HepG2 (cell line): ENCODE results near the gene CCDC85C. TPM values are rescaled to one million over a fixed set of nuclear protein-coding genes. Genes with fewer than 3 reads are reported as not detected.

Experiments
- ATAC-seq: fragments of 200-7000 bp; cut with Tn5 transposase; 3 replicates; pipeline ENCODE4 v1.9.1; 2020; ENCODE audit warnings: mild to moderate bottlenecking, moderate library complexity
- BruUV-seq: library from RNA; stranded (reverse); fragments of 400-500 nt; replicated peaks from 2 replicates; lab custom pipeline; 2021; lab: Mats Ljungman, UMichigan
- CTCF ChIA-PET: fragments of 300-600 bp; formaldehyde crosslinking; extraction: SDS; loops from one replicate; lab custom pipeline; 2021; ENCODE audit warnings: low total read pairs, inconsistent platforms, low intra/inter-chr PET ratio; lab: Yijun Ruan, JAX
- POLR2A ChIA-PET: fragments of 350-600 bp; sonication (Branson Sonifier 250); formaldehyde crosslinking; loops from one replicate; lab custom pipeline; 2020; ENCODE audit warnings: antibody characterized with exemption, inconsistent platforms; lab: Yijun Ruan, JAX
- DNase-seq: peaks from one replicate; pipeline ENCODE4 v3.0.0-alpha.2; 2015; ENCODE audit warnings: low spot score
- FAIRE-seq: peaks from 3 replicates; lab custom pipeline; 2011; peaks lifted over from hg19 to GRCh38; lab: Jason Lieb, UNC
- H2AFZ ChIP-seq: one replicate; pipeline ENCODE4 v1.6.1; 2011; ENCODE audit warnings: low read length, inconsistent platforms
- H3K27ac ChIP-seq: fragments of 300-600 bp; 3 replicates; pipeline ENCODE4 v1.8.0; 2011; ENCODE audit warnings: mixed run types, mild to moderate bottlenecking, mixed read lengths, low read length, inconsistent platforms; ENCODE audit not compliant: insufficient read depth; ENCODE audit errors: extremely low read length
- H3K27me3 ChIP-seq, 2 experiments: fragments of 200-600 bp in 1 of 2; 2 replicates in 1 of 2; 3 replicates in 1 of 2; pipeline versions ENCODE4 v1.6.0 to v1.8.0; 2011; ENCODE audit warnings: low read length in 2 of 2, mild to moderate bottlenecking in 2 of 2, moderate library complexity in 2 of 2, inconsistent platforms in 1 of 2; ENCODE audit not compliant: insufficient read depth in 2 of 2, control insufficient read depth in 1 of 2
- H3K36me3 ChIP-seq, 2 experiments: fragments of 200-600 bp in 1 of 2; replicated peaks in 1 of 2; 2 replicates in 1 of 2; 3 replicates in 1 of 2; pipeline versions ENCODE4 v1.5.1 to v1.8.0; 2011; ENCODE audit warnings: low read length in 2 of 2, inconsistent platforms in 1 of 2; ENCODE audit not compliant: insufficient read depth in 2 of 2, control insufficient read depth in 1 of 2
- H3K4me1 ChIP-seq: 2 replicates; pipeline ENCODE4 v1.5.1; 2012; ENCODE audit warnings: low read length, inconsistent platforms; ENCODE audit not compliant: insufficient read depth
- H3K4me2 ChIP-seq: 2 replicates; pipeline ENCODE4 v1.6.0; 2011; ENCODE audit warnings: low read depth, low read length, inconsistent platforms
- H3K4me3 ChIP-seq, 3 experiments: fragments of 200-600 bp in 1 of 3; sonication (generic), shearing (Covaris generic) in 1 of 3; replicated peaks in 1 of 3; 2 replicates each; pipeline ENCODE4 v1.5.1; 2011 to 2016; ENCODE audit warnings: low read length in 3 of 3, inconsistent platforms in 2 of 3, low read depth in 2 of 3, mild to moderate bottlenecking in 2 of 3, control low read depth in 1 of 3, mixed read lengths in 1 of 3; ENCODE audit not compliant: insufficient read depth in 1 of 3
- H3K79me2 ChIP-seq: one replicate; pipeline ENCODE4 v1.6.1; 2011; ENCODE audit warnings: low read length, inconsistent platforms; ENCODE audit not compliant: insufficient read depth
- H3K9ac ChIP-seq: 2 replicates; pipeline ENCODE4 v1.6.0; 2011; ENCODE audit warnings: mild to moderate bottlenecking, low read depth, low read length, inconsistent platforms; ENCODE audit not compliant: insufficient read depth
- H3K9me3 ChIP-seq: 2 replicates; pipeline ENCODE4 v1.5.1; 2012; ENCODE audit warnings: mild to moderate bottlenecking, low read length
- H4K20me1 ChIP-seq: 2 replicates; pipeline ENCODE4 v1.6.0; 2011; ENCODE audit warnings: inconsistent platforms, mild to moderate bottlenecking, low read length, moderate library complexity; ENCODE audit not compliant: insufficient read depth
- JDP2 ChIP-seq: sonication (generic); formaldehyde crosslinking; IDR thresholded peaks from 2 replicates; pipeline ENCODE4 v1.8.1; 2022; ENCODE audit warnings: missing genetic modification reagents, borderline replicate concordance
- NONO ChIP-seq, 2 experiments: fragments of 450-650 bp in 1 of 2; sonication (generic) in 1 of 2; formaldehyde crosslinking in 1 of 2; IDR thresholded peaks in 1 of 2; conservative IDR thresholded peaks in 1 of 2; 2 replicates each; pipeline versions ENCODE4 v1.6.1 to v1.8.0; 2017 to 2022; ENCODE audit warnings: mild to moderate bottlenecking in 1 of 2, missing genetic modification reagents in 1 of 2, moderate library complexity in 1 of 2
- RAD51 ChIP-seq: fragments of 450-650 bp; IDR thresholded peaks from 2 replicates; pipeline ENCODE4 v1.6.1; 2016; ENCODE audit warnings: borderline replicate concordance
- TFAP4 ChIP-seq: sonication (generic); IDR thresholded peaks from 2 replicates; pipeline ENCODE4 v1.6.1; 2016; ENCODE audit warnings: low read depth, borderline replicate concordance
- U2AF1 ChIP-seq: fragments of 200-400 bp; formaldehyde crosslinking; optimal IDR thresholded peaks from 2 replicates; pipeline ENCODE3; 2017; ENCODE audit warnings: mild to moderate bottlenecking, low read depth, low read length
- ZBTB2 ChIP-seq: sonication (generic); formaldehyde crosslinking; IDR thresholded peaks from 2 replicates; pipeline ENCODE4 v1.8.0; 2022; ENCODE audit warnings: low read depth, missing genetic modification reagents
- ZFAT ChIP-seq: sonication (generic); formaldehyde crosslinking; conservative IDR thresholded peaks from 2 replicates; pipeline ENCODE4 v1.8.1; 2023; ENCODE audit warnings: missing genetic modification reagents, inconsistent platforms
- ZFP36 ChIP-seq: fragments of 150-350 bp; IDR thresholded peaks from 2 replicates; pipeline ENCODE4 v1.6.1; 2018; ENCODE audit warnings: borderline replicate concordance, low read length, low read depth; ENCODE audit not compliant: partially characterized antibody
- ZNF20 ChIP-seq: sonication (generic); formaldehyde crosslinking; IDR thresholded peaks from 2 replicates; pipeline ENCODE4 v1.4.0; 2020; ENCODE audit warnings: mild to moderate bottlenecking, moderate library complexity, missing genetic modification reagents
- ZNF263 ChIP-seq: sonication (generic); formaldehyde crosslinking; IDR thresholded peaks from 2 replicates; pipeline ENCODE4 v1.4.0; 2020; ENCODE audit warnings: missing genetic modification reagents
- ZNF883 ChIP-seq: sonication (generic); formaldehyde crosslinking; IDR thresholded peaks from 2 replicates; pipeline ENCODE4 v1.5.1; 2020; ENCODE audit warnings: mild to moderate bottlenecking, missing genetic modification reagents; ENCODE audit errors: not compliant biosample characterization
- WGBS: methylation state at CpG from one replicate; pipeline ENCODE4 v1.1.6; 2017; ENCODE audit warnings: low lambda C conversion rate; 5-methylcytosine and 5-hydroxymethylcytosine counted together
- in situ Hi-C: cut with HindIII; loops from 2 replicates; pipeline ENCODE4 v1.10.0; 2017; ENCODE audit warnings: low pct_unique_long_range_greater_than_20kb; ENCODE audit not compliant: extremely low pct_ligation_motif_present
- intact Hi-C: fragments of 100-400 bp; cut with micrococcal nuclease; formaldehyde crosslinking; loops from one replicate; pipeline ENCODE4 v1.10.0; 2022; ENCODE audit not compliant: unreplicated experiment
- polyA plus RNA-seq, 8 experiments: library from polyadenylated mRNA; depleted of rRNA in 3 of 8; stranded (reverse) in 7 of 8; unstranded in 1 of 8; fragments of >200 nt; fragmentation: Illumina TruSeq in 4 of 8; extraction: Trizol in 4 of 8; gene quantifications; 2 replicates each; pipeline versions ENCODE4 v1.2.1 to v1.2.3, GENCODE V29; 2011 to 2016; ENCODE audit warnings: low read depth in 4 of 8, missing spikeins in 1 of 8, mixed read lengths in 1 of 8; ENCODE audit not compliant: insufficient read depth in 1 of 8
- total RNA-seq, 5 experiments: library from RNA; depleted of rRNA; stranded (reverse); fragments of >200 nt; fragmentation: Illumina TruSeq; extraction: Trizol; gene quantifications; 2 replicates each; pipeline ENCODE4 v1.2.3, GENCODE V29; 2016; ENCODE audit warnings: low read depth in 1 of 5
- TF ChIP-seq, protein P1 (sequence below): sonication (generic); formaldehyde crosslinking; IDR thresholded peaks from 2 replicates; pipeline ENCODE4 v1.5.0; 2020; ENCODE audit warnings: mild to moderate bottlenecking, missing genetic modification reagents, borderline replicate concordance
- TF ChIP-seq, protein P2 (sequence below): fragments of 450-650 bp; IDR thresholded peaks from 2 replicates; pipeline ENCODE4 v1.6.1; 2017

CCDC85C gene
- total and polyA plus RNA-seq, 2 of the 13 experiments (the other 11 are each of a cell fraction or from before 2014, with no cell fraction given) = 18.8 to 43.8 TPM

GRCh38 chr14:99621948-99622347, 17.9 kb upstream of the CCDC85C start:
- Histone ChIP-seq H3K79me2 (no peaks in the 10 kb centered on the region), H3K27me3 (peaks cover 14 to 72% of the 10 kb centered on the region in 2 experiments), H4K20me1 (no peaks in the 10 kb centered on the region), H3K9ac (no peak overlapping the region), H3K4me2 (no peak overlapping the region), H3K27ac (no peak overlapping the region), H3K4me1 (peaks cover 22% of the 10 kb centered on the region), H3K9me3 (no peaks in the 10 kb centered on the region), H3K4me3 (no peak overlapping the region), H2AFZ (no peak overlapping the region), H3K36me3 (no peaks in the 10 kb centered on the region)
- FAIRE-seq = peak; percentile 50
- in situ Hi-C loops = no loop called here
- ATAC-seq = no peak
- POLR2A ChIA-PET = no interaction called here
- WGBS = 0% methylated on average over 2 of the region's 6 CpGs
- no TSS peak for BruUV-seq
- CTCF ChIA-PET = no interaction called here
- intact Hi-C loops = no loop called here
- no peak for DNase-seq
- no peak for TF ChIP-seq JDP2 (CRISPR knock-in tag)
- TF ChIP-seq ZFAT (CRISPR knock-in tag) = no peak
- TF ChIP-seq, protein P1, sequence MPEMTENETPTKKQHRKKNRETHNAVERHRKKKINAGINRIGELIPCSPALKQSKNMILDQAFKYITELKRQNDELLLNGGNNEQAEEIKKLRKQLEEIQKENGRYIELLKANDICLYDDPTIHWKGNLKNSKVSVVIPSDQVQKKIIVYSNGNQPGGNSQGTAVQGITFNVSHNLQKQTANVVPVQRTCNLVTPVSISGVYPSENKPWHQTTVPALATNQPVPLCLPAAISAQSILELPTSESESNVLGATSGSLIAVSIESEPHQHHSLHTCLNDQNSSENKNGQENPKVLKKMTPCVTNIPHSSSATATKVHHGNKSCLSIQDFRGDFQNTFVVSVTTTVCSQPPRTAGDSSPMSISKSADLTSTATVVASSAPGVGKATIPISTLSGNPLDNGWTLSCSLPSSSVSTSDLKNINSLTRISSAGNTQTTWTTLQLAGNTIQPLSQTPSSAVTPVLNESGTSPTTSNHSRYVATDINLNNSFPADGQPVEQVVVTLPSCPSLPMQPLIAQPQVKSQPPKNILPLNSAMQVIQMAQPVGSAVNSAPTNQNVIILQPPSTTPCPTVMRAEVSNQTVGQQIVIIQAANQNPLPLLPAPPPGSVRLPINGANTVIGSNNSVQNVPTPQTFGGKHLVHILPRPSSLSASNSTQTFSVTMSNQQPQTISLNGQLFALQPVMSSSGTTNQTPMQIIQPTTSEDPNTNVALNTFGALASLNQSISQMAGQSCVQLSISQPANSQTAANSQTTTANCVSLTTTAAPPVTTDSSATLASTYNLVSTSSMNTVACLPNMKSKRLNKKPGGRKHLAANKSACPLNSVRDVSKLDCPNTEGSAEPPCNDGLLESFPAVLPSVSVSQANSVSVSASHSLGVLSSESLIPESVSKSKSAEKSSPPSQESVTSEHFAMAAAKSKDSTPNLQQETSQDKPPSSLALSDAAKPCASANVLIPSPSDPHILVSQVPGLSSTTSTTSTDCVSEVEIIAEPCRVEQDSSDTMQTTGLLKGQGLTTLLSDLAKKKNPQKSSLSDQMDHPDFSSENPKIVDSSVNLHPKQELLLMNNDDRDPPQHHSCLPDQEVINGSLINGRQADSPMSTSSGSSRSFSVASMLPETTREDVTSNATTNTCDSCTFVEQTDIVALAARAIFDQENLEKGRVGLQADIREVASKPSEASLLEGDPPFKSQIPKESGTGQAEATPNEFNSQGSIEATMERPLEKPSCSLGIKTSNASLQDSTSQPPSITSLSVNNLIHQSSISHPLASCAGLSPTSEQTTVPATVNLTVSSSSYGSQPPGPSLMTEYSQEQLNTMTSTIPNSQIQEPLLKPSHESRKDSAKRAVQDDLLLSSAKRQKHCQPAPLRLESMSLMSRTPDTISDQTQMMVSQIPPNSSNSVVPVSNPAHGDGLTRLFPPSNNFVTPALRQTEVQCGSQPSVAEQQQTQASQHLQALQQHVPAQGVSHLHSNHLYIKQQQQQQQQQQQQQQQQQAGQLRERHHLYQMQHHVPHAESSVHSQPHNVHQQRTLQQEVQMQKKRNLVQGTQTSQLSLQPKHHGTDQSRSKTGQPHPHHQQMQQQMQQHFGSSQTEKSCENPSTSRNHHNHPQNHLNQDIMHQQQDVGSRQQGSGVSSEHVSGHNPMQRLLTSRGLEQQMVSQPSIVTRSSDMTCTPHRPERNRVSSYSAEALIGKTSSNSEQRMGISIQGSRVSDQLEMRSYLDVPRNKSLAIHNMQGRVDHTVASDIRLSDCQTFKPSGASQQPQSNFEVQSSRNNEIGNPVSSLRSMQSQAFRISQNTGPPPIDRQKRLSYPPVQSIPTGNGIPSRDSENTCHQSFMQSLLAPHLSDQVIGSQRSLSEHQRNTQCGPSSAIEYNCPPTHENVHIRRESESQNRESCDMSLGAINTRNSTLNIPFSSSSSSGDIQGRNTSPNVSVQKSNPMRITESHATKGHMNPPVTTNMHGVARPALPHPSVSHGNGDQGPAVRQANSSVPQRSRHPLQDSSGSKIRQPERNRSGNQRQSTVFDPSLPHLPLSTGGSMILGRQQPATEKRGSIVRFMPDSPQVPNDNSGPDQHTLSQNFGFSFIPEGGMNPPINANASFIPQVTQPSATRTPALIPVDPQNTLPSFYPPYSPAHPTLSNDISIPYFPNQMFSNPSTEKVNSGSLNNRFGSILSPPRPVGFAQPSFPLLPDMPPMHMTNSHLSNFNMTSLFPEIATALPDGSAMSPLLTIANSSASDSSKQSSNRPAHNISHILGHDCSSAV (CRISPR knock-in tag) = no peak
- no peak for TF ChIP-seq ZBTB2
- no peak for TF ChIP-seq ZNF883
- TF ChIP-seq ZNF263 (CRISPR knock-in tag) = no peak
- TF ChIP-seq, protein P2, sequence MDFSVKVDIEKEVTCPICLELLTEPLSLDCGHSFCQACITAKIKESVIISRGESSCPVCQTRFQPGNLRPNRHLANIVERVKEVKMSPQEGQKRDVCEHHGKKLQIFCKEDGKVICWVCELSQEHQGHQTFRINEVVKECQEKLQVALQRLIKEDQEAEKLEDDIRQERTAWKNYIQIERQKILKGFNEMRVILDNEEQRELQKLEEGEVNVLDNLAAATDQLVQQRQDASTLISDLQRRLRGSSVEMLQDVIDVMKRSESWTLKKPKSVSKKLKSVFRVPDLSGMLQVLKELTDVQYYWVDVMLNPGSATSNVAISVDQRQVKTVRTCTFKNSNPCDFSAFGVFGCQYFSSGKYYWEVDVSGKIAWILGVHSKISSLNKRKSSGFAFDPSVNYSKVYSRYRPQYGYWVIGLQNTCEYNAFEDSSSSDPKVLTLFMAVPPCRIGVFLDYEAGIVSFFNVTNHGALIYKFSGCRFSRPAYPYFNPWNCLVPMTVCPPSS = no peak
- no peak for TF ChIP-seq ZNF20 (CRISPR knock-in tag)
- TF ChIP-seq ZFP36 = no peak
- TF ChIP-seq RAD51 = no peak
- no peak for TF ChIP-seq TFAP4
- TF ChIP-seq U2AF1 = no peak
- no peak for TF ChIP-seq NONO (IDR thresholded peaks at IDR 0.05)
- no peak for TF ChIP-seq NONO (CRISPR knock-in tag; conservative IDR thresholded peaks at IDR 0.05)
